GM12878 (cell line): ENCODE results near the gene SPACA5. TPM values are rescaled to one million over a fixed set of nuclear protein-coding genes. Genes with fewer than 3 reads are reported as not detected.
A peak's percentile ranks its signal among the peaks of the same experiment; 100 is the strongest.

Experiments used
- ATF7 ChIP-seq: fragments of 450-650 bp; IDR thresholded peaks from 2 replicates; pipeline ENCODE4 v1.6.1; 2016; ENCODE audit warnings: low read depth, mild to moderate bottlenecking
- BRCA1 ChIP-seq: IDR thresholded peaks from 2 replicates; pipeline ENCODE4 v1.6.1; 2011; ENCODE audit warnings: low read depth, low read length, improper control_type of control experiment
- CEBPZ ChIP-seq: fragments of 150-350 bp; IDR thresholded peaks from 2 replicates; pipeline ENCODE4 v1.6.1; 2016; ENCODE audit warnings: low read depth, low read length
- CHD2 ChIP-seq: IDR thresholded peaks from 2 replicates; pipeline ENCODE4 v1.6.1; 2011; ENCODE audit warnings: low read depth, low read length, improper control_type of control experiment, borderline replicate concordance
- CHD4 ChIP-seq: fragments of 200-600 bp; sonication (generic); IDR thresholded peaks from 2 replicates; pipeline ENCODE4 v1.6.1; 2016; ENCODE audit warnings: mild to moderate bottlenecking
- E4F1 ChIP-seq: fragments of 450-650 bp; IDR thresholded peaks from 2 replicates; pipeline ENCODE4 v1.6.1; 2018; ENCODE audit warnings: borderline replicate concordance, mild to moderate bottlenecking; ENCODE audit not compliant: partially characterized antibody
- EED ChIP-seq: sonication (generic); IDR thresholded peaks from 2 replicates; pipeline ENCODE4 v1.6.1; 2016; ENCODE audit warnings: antibody characterized with exemption, low read depth
- EGR1 ChIP-seq, 2 experiments: IDR thresholded peaks; 1 replicate in 1 of 2; 2 replicates in 1 of 2; pipeline ENCODE4 v1.6.1; 2011 to 2012; ENCODE audit warnings: low read depth in 2 of 2, low read length in 2 of 2, borderline replicate concordance in 1 of 2, mild to moderate bottlenecking in 1 of 2, moderate library complexity in 1 of 2
- EP300 ChIP-seq, 2 experiments: fragments of 150-350 bp in 1 of 2; IDR thresholded peaks; 2 replicates each; pipeline ENCODE4 v1.6.1; 2011 to 2012; ENCODE audit warnings: low read depth in 2 of 2, low read length in 2 of 2, borderline replicate concordance in 1 of 2, improper control_type of control experiment in 1 of 2, inconsistent platforms in 1 of 2; ENCODE audit not compliant: control insufficient read depth in 1 of 2
- HDGF ChIP-seq: fragments of 450-650 bp; IDR thresholded peaks from 2 replicates; pipeline ENCODE4 v1.6.1; 2016; ENCODE audit warnings: antibody characterized with exemption
- KLF5 ChIP-seq: fragments of 450-650 bp; IDR thresholded peaks from 2 replicates; pipeline ENCODE4 v1.6.1; 2014; ENCODE audit warnings: mild to moderate bottlenecking; ENCODE audit not compliant: partially characterized antibody
- MEF2A ChIP-seq: IDR thresholded peaks from 2 replicates; pipeline ENCODE4 v1.6.1; 2011; ENCODE audit warnings: low read depth, mild to moderate bottlenecking, low read length, moderate library complexity; ENCODE audit not compliant: insufficient read depth
- MYB ChIP-seq: fragments of 150-350 bp; IDR thresholded peaks from 2 replicates; pipeline ENCODE4 v1.6.1; 2014; ENCODE audit warnings: mild to moderate bottlenecking, low read depth, low read length, borderline replicate concordance
- RELB ChIP-seq: fragments of 450-650 bp; IDR thresholded peaks from 2 replicates; pipeline ENCODE4 v1.6.1; 2017; ENCODE audit warnings: low read depth, mild to moderate bottlenecking, moderate library complexity
- REST ChIP-seq: IDR thresholded peaks from 2 replicates; pipeline ENCODE4 v1.6.1; 2012; ENCODE audit warnings: mild to moderate bottlenecking, low read depth, low read length
- SMARCA5 ChIP-seq: fragments of 450-650 bp; IDR thresholded peaks from 2 replicates; pipeline ENCODE4 v1.6.1; 2017; ENCODE audit warnings: mild to moderate bottlenecking
- STAT1 ChIP-seq: fragments of 450-650 bp; conservative IDR thresholded peaks from 2 replicates; pipeline ENCODE4 v1.6.1; 2014; ENCODE audit warnings: antibody characterized with exemption, mild to moderate bottlenecking
- WRNIP1 ChIP-seq: IDR thresholded peaks from 2 replicates; pipeline ENCODE4 v1.6.1; 2011; ENCODE audit warnings: low read depth, low read length, improper control_type of control experiment, borderline replicate concordance
- ZNF384 ChIP-seq: IDR thresholded peaks from 2 replicates; pipeline ENCODE4 v1.6.1; 2012; ENCODE audit warnings: low read depth, mild to moderate bottlenecking, low read length, improper control_type of control experiment, borderline replicate concordance
- polyA plus RNA-seq, 11 experiments: library from polyadenylated mRNA; depleted of rRNA in 4 of 11; unstranded in 6 of 11; stranded (reverse) in 5 of 11; fragments of >200 nt; fragmentation: Nextera tagmentation in 4 of 11; fragmentation: Illumina TruSeq in 1 of 11; extraction: Ambion mirVana in 4 of 11; extraction: Trizol in 1 of 11; gene quantifications; 1 replicate in 1 of 11; 2 replicates in 10 of 11; pipeline versions ENCODE4 v1.2.1 to v1.2.3, GENCODE V29; 2011 to 2016; ENCODE audit warnings: inconsistent platforms in 2 of 11, missing spikeins in 2 of 11, low read depth in 1 of 11
- total RNA-seq, 4 experiments: library from RNA; depleted of rRNA in 3 of 4; stranded (reverse); fragments of >200 nt in 3 of 4; fragmentation: Illumina TruSeq in 1 of 4; extraction: Trizol in 1 of 4; gene quantifications; 2 replicates each; pipeline versions ENCODE4 v1.2.1 to v1.2.3, GENCODE V29; 2013 to 2021

The SPACA5 gene
- total and polyA plus RNA-seq, 10 of the 15 experiments (the other 5 are each of a cell fraction or from before 2014, with no cell fraction given), result 0.18 to 0.97 (median 0.25) TPM; not detected in 4

- no peak for TF ChIP-seq CEBPZ
- TF ChIP-seq CHD2, result 0 out of 2 replicates have a peak, but pooled peaks have one; percentile 28
- TF ChIP-seq STAT1, result no peak
- TF ChIP-seq E4F1, result no peak
- TF ChIP-seq MYB, result no peak
- no peak for TF ChIP-seq BRCA1
- TF ChIP-seq RELB, result no peak
- no peak for TF ChIP-seq REST
- no peak for TF ChIP-seq EGR1 (IDR thresholded peaks at IDR 0.05; ENCODE audit: borderline replicate concordance in 1 of 2, low read depth in 2 of 2, low read length in 2 of 2)
- TF ChIP-seq KLF5, result no peak
- no peak for TF ChIP-seq HDGF
- no peak for TF ChIP-seq SMARCA5
- no peak for TF ChIP-seq EED
- TF ChIP-seq ATF7, result peak; percentile 98
- 0 out of 2 replicates have a peak, but pooled peaks have one; percentile 7 for TF ChIP-seq MEF2A
- TF ChIP-seq EP300 (IDR thresholded peaks at IDR 0.05; ENCODE audit: borderline replicate concordance in 1 of 2, control insufficient read depth in 1 of 2, low read depth in 2 of 2, low read length in 2 of 2), result no peak
- no peak for TF ChIP-seq ZNF384
- TF ChIP-seq WRNIP1, result no peak
- no peak for TF ChIP-seq CHD4
Observed at GRCh38 chrX:48003758-48004457, 2.9 kb upstream of the SPACA5 start, which contains the start of gene ZNF182 (continued).
